ENCODE results near the gene PLXNA2.

DNA sequence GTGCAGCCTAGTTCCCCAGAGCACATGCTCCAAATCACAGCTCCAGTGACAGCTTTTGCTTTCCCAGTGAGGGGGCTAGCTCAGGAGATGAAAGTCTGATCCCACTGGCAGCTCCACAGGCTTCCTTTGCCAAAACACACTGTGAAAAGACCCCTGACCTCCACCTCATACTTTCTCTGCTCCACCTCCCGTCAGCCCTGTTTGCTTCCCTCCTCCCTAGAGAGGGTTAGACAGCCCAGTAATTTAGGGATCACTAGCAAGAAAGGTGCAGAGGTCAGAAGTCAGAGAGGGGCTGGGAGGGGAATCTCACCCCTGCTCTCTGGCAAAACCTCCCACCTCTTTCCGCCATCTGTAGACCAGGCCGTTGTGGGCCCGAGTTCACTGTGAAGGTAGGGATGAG is 62.8 kb downstream of the PLXNA2 start:
- TF ChIP-seq, protein P1, sequence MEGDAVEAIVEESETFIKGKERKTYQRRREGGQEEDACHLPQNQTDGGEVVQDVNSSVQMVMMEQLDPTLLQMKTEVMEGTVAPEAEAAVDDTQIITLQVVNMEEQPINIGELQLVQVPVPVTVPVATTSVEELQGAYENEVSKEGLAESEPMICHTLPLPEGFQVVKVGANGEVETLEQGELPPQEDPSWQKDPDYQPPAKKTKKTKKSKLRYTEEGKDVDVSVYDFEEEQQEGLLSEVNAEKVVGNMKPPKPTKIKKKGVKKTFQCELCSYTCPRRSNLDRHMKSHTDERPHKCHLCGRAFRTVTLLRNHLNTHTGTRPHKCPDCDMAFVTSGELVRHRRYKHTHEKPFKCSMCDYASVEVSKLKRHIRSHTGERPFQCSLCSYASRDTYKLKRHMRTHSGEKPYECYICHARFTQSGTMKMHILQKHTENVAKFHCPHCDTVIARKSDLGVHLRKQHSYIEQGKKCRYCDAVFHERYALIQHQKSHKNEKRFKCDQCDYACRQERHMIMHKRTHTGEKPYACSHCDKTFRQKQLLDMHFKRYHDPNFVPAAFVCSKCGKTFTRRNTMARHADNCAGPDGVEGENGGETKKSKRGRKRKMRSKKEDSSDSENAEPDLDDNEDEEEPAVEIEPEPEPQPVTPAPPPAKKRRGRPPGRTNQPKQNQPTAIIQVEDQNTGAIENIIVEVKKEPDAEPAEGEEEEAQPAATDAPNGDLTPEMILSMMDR (conservative IDR thresholded peaks at IDR 0.05; ENCODE audit: low read length): no peak
- TF ChIP-seq EZH2phosphoT487 (IDR thresholded peaks at IDR 0.05; ENCODE audit: borderline replicate concordance, low read depth, low read length): no peak

Measured in OCI-LY7 (cell line).